SU-DHL-6 (cell line): ENCODE results near the gene LRIG1.

Source experiments
- H2AFZ ChIP-seq: fragments of 200-600 bp; sonication (generic); 2 replicates; pipeline ENCODE4 v1.6.1; 2014; ENCODE audit warnings: low read depth, mild to moderate bottlenecking, moderate library complexity, mixed read lengths, antibody characterized with exemption, low read length; ENCODE audit not compliant: severe bottlenecking
- H3F3A ChIP-seq: fragments of 200-600 bp; shearing (Covaris generic); 2 replicates; pipeline ENCODE4 v1.6.0; 2016; ENCODE audit warnings: antibody characterized with exemption, mild to moderate bottlenecking; ENCODE audit not compliant: insufficient read depth
- H3K27ac ChIP-seq: fragments of 200-600 bp; sonication (generic); 2 replicates; pipeline ENCODE4 v1.5.1; 2016; ENCODE audit warnings: low read depth, mild to moderate bottlenecking, low read length, moderate library complexity, mixed read lengths
- H3K27me3 ChIP-seq: fragments of 200-600 bp; sonication (generic), shearing (Covaris generic); 2 replicates; pipeline ENCODE4 v1.6.0; 2014; ENCODE audit warnings: mild to moderate bottlenecking, low read length
- H3K36me3 ChIP-seq: fragments of 200-600 bp; sonication (generic); 2 replicates; pipeline ENCODE4 v1.6.1; 2014; ENCODE audit warnings: mild to moderate bottlenecking, low read length, mixed read lengths
- H3K4me2 ChIP-seq: fragments of 300-600, 200-600 bp; shearing (Covaris generic), sonication (generic); 2 replicates; pipeline ENCODE4 v1.6.0; 2014; ENCODE audit warnings: low read length, low read depth, mild to moderate bottlenecking; ENCODE audit not compliant: poor library complexity, severe bottlenecking
- H3K4me3 ChIP-seq: fragments of 200-600 bp; sonication (generic); 2 replicates; pipeline ENCODE4 v1.5.1; 2014; ENCODE audit warnings: antibody characterized with exemption, low read length, mild to moderate bottlenecking, mixed read lengths; ENCODE audit not compliant: insufficient read depth, poor library complexity, severe bottlenecking
- H3K79me2 ChIP-seq: fragments of 200-600 bp; sonication (generic); 2 replicates; pipeline ENCODE4 v1.6.1; 2014; ENCODE audit warnings: mild to moderate bottlenecking, low read length, moderate library complexity; ENCODE audit not compliant: insufficient read depth
- H3K9ac ChIP-seq: fragments of 200-600 bp; sonication (generic); 2 replicates; pipeline ENCODE4 v1.7.0; 2014; ENCODE audit warnings: mild to moderate bottlenecking, low read length
- H3K9me2 ChIP-seq: fragments of 200-600 bp; sonication (generic); replicated peaks from 2 replicates; pipeline ENCODE4 v1.6.1; 2014; ENCODE audit warnings: low read length; ENCODE audit not compliant: insufficient read depth
- H3K9me3 ChIP-seq: fragments of 200-600 bp; sonication (generic); 2 replicates; pipeline ENCODE4 v1.6.1; 2014; ENCODE audit warnings: low read length, mixed read lengths; ENCODE audit not compliant: insufficient read depth
- H4K20me1 ChIP-seq: fragments of 200-600 bp; sonication (generic); 2 replicates; pipeline ENCODE4 v1.6.1; 2014; ENCODE audit warnings: low read depth, mild to moderate bottlenecking, antibody characterized with exemption, low read length, moderate library complexity, mixed read lengths
- CTCF ChIP-seq: fragments of 200-600 bp; sonication (generic); IDR thresholded peaks from one replicate; pipeline ENCODE4 v1.5.1; 2017; ENCODE audit warnings: antibody characterized with exemption, mild to moderate bottlenecking, low read length, moderate library complexity; ENCODE audit not compliant: insufficient read depth, poor library complexity, severe bottlenecking
- EZH2phosphoT487 ChIP-seq: fragments of 200-600 bp; sonication (generic), shearing (Covaris generic); conservative IDR thresholded peaks from 2 replicates; pipeline ENCODE4 v1.6.1; 2018; ENCODE audit warnings: mild to moderate bottlenecking, antibody characterized with exemption, low read length, moderate library complexity, mixed read lengths

LRIG1 gene

GRCh38 chr3:66441129-66441528, 59.7 kb downstream of the LRIG1 start:
- H3K4me3 ChIP-seq, result no peak overlapping the region
- H3K9ac ChIP-seq, result no peak overlapping the region
- H2AFZ ChIP-seq, result no peak overlapping the region
- no peaks in the 10 kb centered on the region for H3K36me3 ChIP-seq
- no peaks in the 10 kb centered on the region for H3K79me2 ChIP-seq
- no peaks in the 10 kb centered on the region for H3K9me2 ChIP-seq
- no peak overlapping the region for H3K27ac ChIP-seq
- H3K4me2 ChIP-seq, result no peak overlapping the region
- no peak for TF ChIP-seq CTCF
- no peak for TF ChIP-seq EZH2phosphoT487
- H4K20me1 ChIP-seq, result no peaks in the 10 kb centered on the region
- no peaks in the 10 kb centered on the region for H3F3A ChIP-seq
- no peaks in the 10 kb centered on the region for H3K27me3 ChIP-seq
- no peaks in the 10 kb centered on the region for H3K9me3 ChIP-seq

- no peaks in the 10 kb centered on the region for H3F3A ChIP-seq
- no peaks in the 10 kb centered on the region for H3K9me2 ChIP-seq
- H3K4me2 ChIP-seq, result no peak overlapping the region
- no peaks in the 10 kb centered on the region for H3K36me3 ChIP-seq
- no peaks in the 10 kb centered on the region for H3K9me3 ChIP-seq
- H3K9ac ChIP-seq, result no peak overlapping the region
- H2AFZ ChIP-seq, result no peak overlapping the region
- H3K27ac ChIP-seq, result no peak overlapping the region
- no peaks in the 10 kb centered on the region for H3K79me2 ChIP-seq
- no peaks in the 10 kb centered on the region for H3K27me3 ChIP-seq
- H3K4me3 ChIP-seq, result no peak overlapping the region
- H4K20me1 ChIP-seq, result no peaks in the 10 kb centered on the region
- TF ChIP-seq CTCF, result no peak
- no peak for TF ChIP-seq EZH2phosphoT487
These were observed 61.0 kb downstream of the LRIG1 start for GRCh38 chr3:66439666-66440344.

- no peaks in the 10 kb centered on the region for H3F3A ChIP-seq
- no peak overlapping the region for H2AFZ ChIP-seq
- no peaks in the 10 kb centered on the region for H3K36me3 ChIP-seq
- no peaks in the 10 kb centered on the region for H4K20me1 ChIP-seq
- H3K9me2 ChIP-seq, result no peaks in the 10 kb centered on the region
- H3K9me3 ChIP-seq, result no peaks in the 10 kb centered on the region
- no peaks in the 10 kb centered on the region for H3K27me3 ChIP-seq
- H3K4me3 ChIP-seq, result no peak overlapping the region
- no peak overlapping the region for H3K4me2 ChIP-seq
- TF ChIP-seq CTCF, result no peak
- no peak for TF ChIP-seq EZH2phosphoT487
- H3K27ac ChIP-seq, result no peak overlapping the region
- H3K9ac ChIP-seq, result no peak overlapping the region
- H3K79me2 ChIP-seq, result no peaks in the 10 kb centered on the region
These were observed 62.8 kb downstream of the LRIG1 start for GRCh38 chr3:66438046-66438445.
